Body of pancreas (tissue), 4 donors: Measurements from ENCODE around the gene NDUFB2.

Source experiments
- CTCF ChIP-seq, 7 experiments: fragments of 450-650 bp in 4 of 7; fragments of 200-600 bp in 3 of 7; sonication (generic) in 3 of 7; IDR thresholded peaks; one replicate each; pipeline ENCODE4 v1.5.1; 2016 to 2019; ENCODE audit warnings: antibody characterized with exemption in 7 of 7
- POLR2A ChIP-seq, 3 donors: fragments of 450-650 bp; IDR thresholded peaks; one replicate each; pipeline ENCODE4 v1.6.1; 2016; ENCODE audit warnings: antibody characterized with exemption in 3 of 3, mild to moderate bottlenecking in 2 of 3

GRCh38 chr7:140670343-140670935 is 26.1 kb upstream of the NDUFB2 start:
- no peak for TF ChIP-seq POLR2A (IDR thresholded peaks at IDR 0.05)
- TF ChIP-seq CTCF (IDR thresholded peaks at IDR 0.05) = no peak
